Measurements from ENCODE around the gene IL33.
A peak's percentile ranks its signal among the peaks of the same experiment; 100 is the strongest.

Gene IL33

GRCh38 chr9:6218099-6218502, 2.5 kb downstream of the IL33 start:
- DNase-seq = no peak

- no peak for DNase-seq
Measured at GRCh38 chr9:6219040-6219439, 3.4 kb downstream of the IL33 start.

- no peak for DNase-seq
Measured at GRCh38 chr9:6219981-6220380, 4.4 kb downstream of the IL33 start.

GRCh38 chr9:6224393-6225154, 9.0 kb downstream of the IL33 start:
- DNase-seq = no peak

GRCh38 chr9:6226696-6227095, 11.1 kb downstream of the IL33 start:
- no peak for DNase-seq

GRCh38 chr9:6229186-6229585, 13.6 kb downstream of the IL33 start:
- no peak for DNase-seq

GRCh38 chr9:6229619-6230018, 14.0 kb downstream of the IL33 start:
- DNase-seq = peak; percentile 65 to 72

GRCh38 chr9:6230037-6230780, 14.6 kb downstream of the IL33 start:
- no peak for DNase-seq

- no peak for DNase-seq
Measured at GRCh38 chr9:6232336-6232945, 16.8 kb downstream of the IL33 start.

- no peak for DNase-seq
Measured at GRCh38 chr9:6234014-6234413, 18.4 kb downstream of the IL33 start.

GRCh38 chr9:6237267-6237666, 21.7 kb downstream of the IL33 start:
- no peak for DNase-seq

GRCh38 chr9:6239048-6239461, 23.4 kb downstream of the IL33 start:
- no peak for DNase-seq

GRCh38 chr9:6239694-6240093, 24.1 kb downstream of the IL33 start:
- DNase-seq = no peak

GRCh38 chr9:6243746-6244145, 28.1 kb downstream of the IL33 start:
- no peak for DNase-seq

- no peak for DNase-seq
Measured at GRCh38 chr9:6247266-6247665, 31.7 kb downstream of the IL33 start.

- no peak for DNase-seq
Measured at GRCh38 chr9:6268826-6269397, 53.3 kb downstream of the IL33 start.

GRCh38 chr9:6270896-6271295, 55.3 kb downstream of the IL33 start:
- no peak for DNase-seq

- DNase-seq = no peak
Measured at GRCh38 chr9:6271508-6272228, 56.1 kb downstream of the IL33 start.

- no peak for DNase-seq
Measured at GRCh38 chr9:6272229-6272598, 56.6 kb downstream of the IL33 start.

- DNase-seq = no peak
Measured at GRCh38 chr9:6277417-6277816, 61.8 kb downstream of the IL33 start.

- no peak for DNase-seq
Measured at GRCh38 chr9:6301858-6302257, 86.3 kb downstream of the IL33 start.

- no peak for DNase-seq
Measured at GRCh38 chr9:6302417-6302816, 86.8 kb downstream of the IL33 start.

GRCh38 chr9:6304232-6304631, 88.6 kb downstream of the IL33 start:
- DNase-seq = no peak

Data from NCI-H1930 (cell line).